GM18520 (cell line): Measurements from ENCODE around the gene TPRG1L.

Source experiments
- ATAC-seq: cut with Tn5 transposase; IDR thresholded peaks from one replicate; pipeline ENCODE4 v1.9.1; 2021; ENCODE audit not compliant: unreplicated experiment

The TPRG1L gene

GRCh38 chr1:3642919-3643675, 18.3 kb downstream of the TPRG1L start:
- no peak for ATAC-seq

- ATAC-seq = no peak
Measured at GRCh38 chr1:3644273-3644672, 19.5 kb downstream of the TPRG1L start.

GRCh38 chr1:3645247-3645646, 20.4 kb downstream of the TPRG1L start:
- ATAC-seq = no peak

GRCh38 chr1:3645666-3646355, 21.0 kb downstream of the TPRG1L start:
- no peak for ATAC-seq

- no peak for ATAC-seq
Measured at GRCh38 chr1:3646596-3646995, 21.8 kb downstream of the TPRG1L start.

GRCh38 chr1:3649342-3650247, 24.8 kb downstream of the TPRG1L start, which contains the start of gene WRAP73:
WRAP73 (minus strand) TSS chr1:3650103; CDS start chr1:3649999, 104 bp downstream.
- ATAC-seq = peak; percentile 77

GRCh38 chr1:3650248-3651025, 25.6 kb downstream of the TPRG1L start:
- ATAC-seq = no peak

GRCh38 chr1:3651026-3651929, 26.5 kb downstream of the TPRG1L start:
- no peak for ATAC-seq

- ATAC-seq = no peak
Measured at GRCh38 chr1:3651930-3652547, 27.2 kb downstream of the TPRG1L start, which contains the start of gene TP73. TP73 (plus strand) TSS chr1:3652516; CDS start chr1:3682366, 29,850 bp downstream.

GRCh38 chr1:3652548-3653285, 27.9 kb downstream of the TPRG1L start:
- ATAC-seq = no peak

GRCh38 chr1:3653286-3653618, 28.4 kb downstream of the TPRG1L start:
- ATAC-seq = no peak

- no peak for ATAC-seq
Measured at GRCh38 chr1:3654549-3655281, 29.9 kb downstream of the TPRG1L start.

- no peak for ATAC-seq
Measured at GRCh38 chr1:3656450-3657095, 31.8 kb downstream of the TPRG1L start.

GRCh38 chr1:3657096-3657475, 32.3 kb downstream of the TPRG1L start:
- no peak for ATAC-seq

- no peak for ATAC-seq
Measured at GRCh38 chr1:3657578-3658230, 32.9 kb downstream of the TPRG1L start.

GRCh38 chr1:3658231-3658615, 33.4 kb downstream of the TPRG1L start:
- ATAC-seq = no peak

- no peak for ATAC-seq
Measured at GRCh38 chr1:3659093-3659492, 34.3 kb downstream of the TPRG1L start.
